ENCODE data around the gene ZNF407.

ZNF407 gene

DNA sequence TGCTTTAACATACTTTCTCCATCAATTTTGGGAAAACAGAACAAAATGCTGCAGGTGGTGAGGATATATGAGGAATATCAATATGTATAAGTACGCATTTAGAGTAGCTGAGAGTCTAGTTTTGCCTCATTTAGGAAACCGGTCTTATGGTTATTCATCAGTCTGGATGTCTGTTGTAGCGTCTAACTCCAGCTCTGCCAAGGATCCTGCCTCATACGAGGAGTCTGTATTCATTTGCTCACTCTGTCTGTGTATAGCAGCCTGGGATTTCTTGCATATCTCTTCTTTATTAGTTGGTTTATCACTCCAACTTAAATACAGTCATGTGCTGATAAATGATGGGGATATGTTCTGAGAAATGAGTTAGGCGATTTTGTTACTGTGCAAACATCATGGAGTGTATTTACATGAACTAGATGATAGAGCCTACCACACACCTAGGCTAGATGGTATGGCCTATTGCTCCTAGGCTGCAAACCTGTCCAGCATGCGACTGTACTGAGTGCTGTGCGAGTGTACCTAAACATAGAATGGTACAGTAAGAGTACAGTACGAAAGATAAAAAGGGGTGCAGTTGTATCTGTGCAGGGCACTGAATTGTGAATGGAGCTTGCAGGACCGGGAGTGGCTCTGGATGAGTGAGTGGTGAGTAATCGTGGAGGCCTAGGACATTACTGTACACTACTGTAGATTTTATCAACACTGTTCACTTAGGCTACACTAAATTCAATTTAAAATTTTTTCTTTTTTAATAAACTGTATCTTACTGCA is 148.1 kb downstream of the ZNF407 start:
- Histone ChIP-seq H3K4me1 (ENCODE audit: control insufficient read depth, insufficient read depth, low read length) (no peaks in the 10 kb centered on the region), H3K27ac (ENCODE audit: extremely low read depth, low read depth, low read length) (no peak overlapping the region), H3K4me3 (ENCODE audit: low read depth, low read length) (no peak overlapping the region), H3K36me3 (ENCODE audit: control insufficient read depth in 2 of 2, insufficient read depth in 1 of 2, low read length in 2 of 2) (no peaks in the 10 kb centered on the region), H3K9me3 (ENCODE audit: control insufficient read depth, insufficient read depth, low read depth, low read length) (no peaks in the 10 kb centered on the region)
- TF ChIP-seq, protein P1, sequence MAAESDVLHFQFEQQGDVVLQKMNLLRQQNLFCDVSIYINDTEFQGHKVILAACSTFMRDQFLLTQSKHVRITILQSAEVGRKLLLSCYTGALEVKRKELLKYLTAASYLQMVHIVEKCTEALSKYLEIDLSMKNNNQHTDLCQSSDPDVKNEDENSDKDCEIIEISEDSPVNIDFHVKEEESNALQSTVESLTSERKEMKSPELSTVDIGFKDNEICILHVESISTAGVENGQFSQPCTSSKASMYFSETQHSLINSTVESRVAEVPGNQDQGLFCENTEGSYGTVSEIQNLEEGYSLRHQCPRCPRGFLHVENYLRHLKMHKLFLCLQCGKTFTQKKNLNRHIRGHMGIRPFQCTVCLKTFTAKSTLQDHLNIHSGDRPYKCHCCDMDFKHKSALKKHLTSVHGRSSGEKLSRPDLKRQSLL (tag by site-specific recombination; IDR thresholded peaks at IDR 0.05) = peak; percentile 64; the same call in 1 of the 2 replicates
- TF ChIP-seq ZNF404 (tag by site-specific recombination; IDR thresholded peaks at IDR 0.05) = no peak
- POLR2A ChIA-PET = no interaction called here
- CTCF ChIA-PET = no interaction called here

DNA sequence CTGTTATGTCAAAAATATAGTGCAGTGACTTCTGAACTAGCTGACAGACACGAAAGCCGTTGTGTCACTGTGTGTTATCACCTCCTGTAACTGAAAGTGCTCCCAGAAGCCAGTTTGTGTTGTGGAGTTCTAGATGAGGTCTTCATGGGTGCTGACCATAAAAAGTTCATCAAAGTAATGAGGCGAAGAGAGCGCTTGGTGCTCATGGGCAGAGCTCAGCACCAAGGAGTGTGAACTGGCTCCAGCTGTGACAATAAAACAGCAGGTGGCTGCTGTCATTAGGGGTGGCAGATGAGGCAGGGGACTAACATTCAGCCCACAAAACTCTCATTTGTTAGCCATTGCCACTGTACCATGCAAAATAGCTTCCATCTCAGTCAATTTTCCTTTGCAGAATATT is 151.1 kb downstream of the ZNF407 start:
- ChIA-PET CTCF (interaction anchor here (1.6 kb wide), 1 partner anchor 70 kb away, joined by 4 read pairs; no protein-coding TSS in a partner anchor), POLR2A (no interaction called here)
- Histone ChIP-seq H3K27ac (ENCODE audit: extremely low read depth, low read depth, low read length) (no peak overlapping the region), H3K9me3 (ENCODE audit: control insufficient read depth, insufficient read depth, low read depth, low read length) (no peaks in the 10 kb centered on the region), H3K36me3 (ENCODE audit: control insufficient read depth in 2 of 2, insufficient read depth in 1 of 2, low read length in 2 of 2) (no peaks in the 10 kb centered on the region), H3K4me3 (ENCODE audit: low read depth, low read length) (no peak overlapping the region), H3K4me1 (ENCODE audit: control insufficient read depth, insufficient read depth, low read length) (no peaks in the 10 kb centered on the region)
- TF ChIP-seq ZNF184 (tag by site-specific recombination; IDR thresholded peaks at IDR 0.05) (no peak), ZFP69B (tag by site-specific recombination; IDR thresholded peaks at IDR 0.05) (no peak), BCL11A (tag by site-specific recombination; IDR thresholded peaks at IDR 0.05; ENCODE audit: low read depth) (no peak), ZNF514 (tag by site-specific recombination; IDR thresholded peaks at IDR 0.05) (no peak), ZBTB8A (tag by site-specific recombination; IDR thresholded peaks at IDR 0.05) (0 out of 2 replicates have a peak, but pooled peaks have one; percentile 31), ZNF530 (tag by site-specific recombination; IDR thresholded peaks at IDR 0.05; ENCODE audit: low read depth) (no peak), ZNF600 (tag by site-specific recombination; IDR thresholded peaks at IDR 0.05) (peak; percentile 74), YY2 (tag by site-specific recombination; IDR thresholded peaks at IDR 0.05) (no peak), ZBTB1 (tag by site-specific recombination; IDR thresholded peaks at IDR 0.05) (no peak), ZNF549 (tag by site-specific recombination; IDR thresholded peaks at IDR 0.05) (no peak), ZNF660 (tag by site-specific recombination; IDR thresholded peaks at IDR 0.05) (no peak), ZNF138 (tag by site-specific recombination; IDR thresholded peaks at IDR 0.05; ENCODE audit: borderline replicate concordance) (no peak), ZBTB48 (tag by site-specific recombination; IDR thresholded peaks at IDR 0.05) (no peak), ZNF473 (tag by site-specific recombination; IDR thresholded peaks at IDR 0.05) (no peak), OSR2 (tag by site-specific recombination; IDR thresholded peaks at IDR 0.05) (peak; percentile 87), ZIC2 (tag by site-specific recombination; IDR thresholded peaks at IDR 0.05) (peak; percentile 96)
- TF ChIP-seq, protein P2, sequence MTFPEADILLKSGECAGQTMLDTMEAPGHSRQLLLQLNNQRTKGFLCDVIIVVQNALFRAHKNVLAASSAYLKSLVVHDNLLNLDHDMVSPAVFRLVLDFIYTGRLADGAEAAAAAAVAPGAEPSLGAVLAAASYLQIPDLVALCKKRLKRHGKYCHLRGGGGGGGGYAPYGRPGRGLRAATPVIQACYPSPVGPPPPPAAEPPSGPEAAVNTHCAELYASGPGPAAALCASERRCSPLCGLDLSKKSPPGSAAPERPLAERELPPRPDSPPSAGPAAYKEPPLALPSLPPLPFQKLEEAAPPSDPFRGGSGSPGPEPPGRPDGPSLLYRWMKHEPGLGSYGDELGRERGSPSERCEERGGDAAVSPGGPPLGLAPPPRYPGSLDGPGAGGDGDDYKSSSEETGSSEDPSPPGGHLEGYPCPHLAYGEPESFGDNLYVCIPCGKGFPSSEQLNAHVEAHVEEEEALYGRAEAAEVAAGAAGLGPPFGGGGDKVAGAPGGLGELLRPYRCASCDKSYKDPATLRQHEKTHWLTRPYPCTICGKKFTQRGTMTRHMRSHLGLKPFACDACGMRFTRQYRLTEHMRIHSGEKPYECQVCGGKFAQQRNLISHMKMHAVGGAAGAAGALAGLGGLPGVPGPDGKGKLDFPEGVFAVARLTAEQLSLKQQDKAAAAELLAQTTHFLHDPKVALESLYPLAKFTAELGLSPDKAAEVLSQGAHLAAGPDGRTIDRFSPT (tag by site-specific recombination; IDR thresholded peaks at IDR 0.05) = peak; percentile 57; the same call in 1 of the 2 replicates
- TF ChIP-seq, protein P3, sequence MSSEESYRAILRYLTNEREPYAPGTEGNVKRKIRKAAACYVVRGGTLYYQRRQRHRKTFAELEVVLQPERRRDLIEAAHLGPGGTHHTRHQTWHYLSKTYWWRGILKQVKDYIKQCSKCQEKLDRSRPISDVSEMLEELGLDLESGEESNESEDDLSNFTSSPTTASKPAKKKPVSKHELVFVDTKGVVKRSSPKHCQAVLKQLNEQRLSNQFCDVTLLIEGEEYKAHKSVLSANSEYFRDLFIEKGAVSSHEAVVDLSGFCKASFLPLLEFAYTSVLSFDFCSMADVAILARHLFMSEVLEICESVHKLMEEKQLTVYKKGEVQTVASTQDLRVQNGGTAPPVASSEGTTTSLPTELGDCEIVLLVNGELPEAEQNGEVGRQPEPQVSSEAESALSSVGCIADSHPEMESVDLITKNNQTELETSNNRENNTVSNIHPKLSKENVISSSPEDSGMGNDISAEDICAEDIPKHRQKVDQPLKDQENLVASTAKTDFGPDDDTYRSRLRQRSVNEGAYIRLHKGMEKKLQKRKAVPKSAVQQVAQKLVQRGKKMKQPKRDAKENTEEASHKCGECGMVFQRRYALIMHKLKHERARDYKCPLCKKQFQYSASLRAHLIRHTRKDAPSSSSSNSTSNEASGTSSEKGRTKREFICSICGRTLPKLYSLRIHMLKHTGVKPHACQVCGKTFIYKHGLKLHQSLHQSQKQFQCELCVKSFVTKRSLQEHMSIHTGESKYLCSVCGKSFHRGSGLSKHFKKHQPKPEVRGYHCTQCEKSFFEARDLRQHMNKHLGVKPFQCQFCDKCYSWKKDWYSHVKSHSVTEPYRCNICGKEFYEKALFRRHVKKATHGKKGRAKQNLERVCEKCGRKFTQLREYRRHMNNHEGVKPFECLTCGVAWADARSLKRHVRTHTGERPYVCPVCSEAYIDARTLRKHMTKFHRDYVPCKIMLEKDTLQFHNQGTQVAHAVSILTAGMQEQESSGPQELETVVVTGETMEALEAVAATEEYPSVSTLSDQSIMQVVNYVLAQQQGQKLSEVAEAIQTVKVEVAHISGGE (tag by site-specific recombination; conservative IDR thresholded peaks at IDR 0.05; ENCODE audit: low read depth) = no peak
- TF ChIP-seq, protein P4, sequence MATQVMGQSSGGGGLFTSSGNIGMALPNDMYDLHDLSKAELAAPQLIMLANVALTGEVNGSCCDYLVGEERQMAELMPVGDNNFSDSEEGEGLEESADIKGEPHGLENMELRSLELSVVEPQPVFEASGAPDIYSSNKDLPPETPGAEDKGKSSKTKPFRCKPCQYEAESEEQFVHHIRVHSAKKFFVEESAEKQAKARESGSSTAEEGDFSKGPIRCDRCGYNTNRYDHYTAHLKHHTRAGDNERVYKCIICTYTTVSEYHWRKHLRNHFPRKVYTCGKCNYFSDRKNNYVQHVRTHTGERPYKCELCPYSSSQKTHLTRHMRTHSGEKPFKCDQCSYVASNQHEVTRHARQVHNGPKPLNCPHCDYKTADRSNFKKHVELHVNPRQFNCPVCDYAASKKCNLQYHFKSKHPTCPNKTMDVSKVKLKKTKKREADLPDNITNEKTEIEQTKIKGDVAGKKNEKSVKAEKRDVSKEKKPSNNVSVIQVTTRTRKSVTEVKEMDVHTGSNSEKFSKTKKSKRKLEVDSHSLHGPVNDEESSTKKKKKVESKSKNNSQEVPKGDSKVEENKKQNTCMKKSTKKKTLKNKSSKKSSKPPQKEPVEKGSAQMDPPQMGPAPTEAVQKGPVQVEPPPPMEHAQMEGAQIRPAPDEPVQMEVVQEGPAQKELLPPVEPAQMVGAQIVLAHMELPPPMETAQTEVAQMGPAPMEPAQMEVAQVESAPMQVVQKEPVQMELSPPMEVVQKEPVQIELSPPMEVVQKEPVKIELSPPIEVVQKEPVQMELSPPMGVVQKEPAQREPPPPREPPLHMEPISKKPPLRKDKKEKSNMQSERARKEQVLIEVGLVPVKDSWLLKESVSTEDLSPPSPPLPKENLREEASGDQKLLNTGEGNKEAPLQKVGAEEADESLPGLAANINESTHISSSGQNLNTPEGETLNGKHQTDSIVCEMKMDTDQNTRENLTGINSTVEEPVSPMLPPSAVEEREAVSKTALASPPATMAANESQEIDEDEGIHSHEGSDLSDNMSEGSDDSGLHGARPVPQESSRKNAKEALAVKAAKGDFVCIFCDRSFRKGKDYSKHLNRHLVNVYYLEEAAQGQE (tag by site-specific recombination; IDR thresholded peaks at IDR 0.05) = peak; percentile 52; the same call in 1 of the 2 replicates
- TF ChIP-seq, protein P5, sequence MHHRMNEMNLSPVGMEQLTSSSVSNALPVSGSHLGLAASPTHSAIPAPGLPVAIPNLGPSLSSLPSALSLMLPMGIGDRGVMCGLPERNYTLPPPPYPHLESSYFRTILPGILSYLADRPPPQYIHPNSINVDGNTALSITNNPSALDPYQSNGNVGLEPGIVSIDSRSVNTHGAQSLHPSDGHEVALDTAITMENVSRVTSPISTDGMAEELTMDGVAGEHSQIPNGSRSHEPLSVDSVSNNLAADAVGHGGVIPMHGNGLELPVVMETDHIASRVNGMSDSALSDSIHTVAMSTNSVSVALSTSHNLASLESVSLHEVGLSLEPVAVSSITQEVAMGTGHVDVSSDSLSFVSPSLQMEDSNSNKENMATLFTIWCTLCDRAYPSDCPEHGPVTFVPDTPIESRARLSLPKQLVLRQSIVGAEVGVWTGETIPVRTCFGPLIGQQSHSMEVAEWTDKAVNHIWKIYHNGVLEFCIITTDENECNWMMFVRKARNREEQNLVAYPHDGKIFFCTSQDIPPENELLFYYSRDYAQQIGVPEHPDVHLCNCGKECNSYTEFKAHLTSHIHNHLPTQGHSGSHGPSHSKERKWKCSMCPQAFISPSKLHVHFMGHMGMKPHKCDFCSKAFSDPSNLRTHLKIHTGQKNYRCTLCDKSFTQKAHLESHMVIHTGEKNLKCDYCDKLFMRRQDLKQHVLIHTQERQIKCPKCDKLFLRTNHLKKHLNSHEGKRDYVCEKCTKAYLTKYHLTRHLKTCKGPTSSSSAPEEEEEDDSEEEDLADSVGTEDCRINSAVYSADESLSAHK (tag by site-specific recombination; IDR thresholded peaks at IDR 0.05) = peak; percentile 41; the same call in 1 of the 2 replicates

Measured in HEK293 (cell line).